ENCODE measurements around the gene PLEKHG3. TPM values are rescaled to one million over a fixed set of nuclear protein-coding genes. Genes with fewer than 3 reads are reported as not detected.

Gene PLEKHG3
- total and polyA plus RNA-seq, 8 donors: 33.3 to 60.7 (median 39.7) TPM

DNA sequence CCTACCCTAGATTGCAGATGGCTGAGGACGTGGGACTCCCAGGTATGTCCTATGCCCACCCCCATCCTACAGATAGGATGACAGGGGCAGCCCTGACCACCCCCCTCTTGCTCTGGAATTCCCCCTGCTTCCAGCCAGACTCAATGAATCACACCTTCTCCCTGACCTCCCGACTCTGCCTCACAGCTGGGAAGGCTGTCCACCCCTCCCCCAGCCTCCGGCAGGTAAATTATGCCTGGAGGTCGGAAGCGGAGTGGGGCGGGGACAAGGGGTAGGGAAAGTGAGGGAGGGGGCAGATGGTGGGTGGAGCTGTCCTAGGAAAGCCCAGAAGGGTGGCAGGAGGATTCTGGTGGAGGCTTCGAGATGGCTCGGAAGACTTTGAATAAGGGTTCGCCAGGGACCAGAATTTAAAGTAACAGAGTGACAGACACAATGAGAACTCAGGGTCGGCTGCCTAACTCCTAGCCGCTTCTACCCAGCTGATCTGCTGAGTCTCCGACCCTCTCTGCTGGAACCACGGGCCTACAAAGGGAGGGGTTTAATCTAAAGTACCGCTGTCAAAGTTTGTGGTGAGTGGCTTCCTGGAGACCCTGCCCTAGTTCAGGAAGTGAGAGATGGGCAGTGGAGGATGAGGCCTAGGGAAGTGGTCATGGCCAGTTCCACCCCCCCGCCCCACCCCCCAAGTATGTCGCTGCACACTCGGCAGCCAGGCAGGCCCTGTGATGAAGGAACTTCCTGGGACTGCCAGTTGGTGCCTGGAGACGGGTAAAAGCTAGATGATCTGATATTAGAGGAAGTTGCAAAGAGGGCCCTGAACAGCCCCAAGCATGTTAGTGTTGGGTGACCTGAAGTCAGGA lies 4.2 kb downstream of the PLEKHG3 start:
- Histone ChIP-seq H3K27ac (peak overlapping the region; percentile 36 to 94 (median 77)), H3K27me3 (no peaks in the 10 kb centered on the region), H3K36me3 (no peaks in the 10 kb centered on the region), H3K4me3 (peak overlapping the region in 2 of 4 donors; percentile 11 to 22), H3K4me1 (peaks cover 30 to 39% (median 30%) of the 10 kb centered on the region in 3 donors), H3K9me3 (no peaks in the 10 kb centered on the region)
- ATAC-seq (peak; percentile 18 to 37 (median 29)), FAIRE-seq (no peak), DNase-seq (peak in 5 of 6 donors; percentile 76 to 82 (median 77))
- TF ChIP-seq CTCF (IDR thresholded peaks at IDR 0.05): no peak
- intact Hi-C loops (cut with DNase I): no loop called here
- 13% methylated on average over 18 of the region's 18 CpGs for WGBS, 2 donors

- DNase-seq (peak in 1 of 6 donors; percentile 10), FAIRE-seq (no peak), ATAC-seq (no peak)
- H3K27me3 ChIP-seq: no peaks in the 10 kb centered on the region
- no peaks in the 10 kb centered on the region for H3K9me3 ChIP-seq
- TF ChIP-seq CTCF (IDR thresholded peaks at IDR 0.05): no peak
- peaks cover 30 to 38% (median 30%) of the 10 kb centered on the region in 3 donors for H3K4me1 ChIP-seq
- peak overlapping the region in 1 of 4 donors; percentile 22 for H3K4me3 ChIP-seq
- intact Hi-C loops (cut with DNase I): no loop called here
- peak overlapping the region; percentile 13 to 94 (median 77) for H3K27ac ChIP-seq
- no peaks in the 10 kb centered on the region for H3K36me3 ChIP-seq
- WGBS, 2 donors: 71 to 78% methylated on average over 5 of the region's 5 CpGs
Measured at GRCh38 chr14:64709126-64709525, 4.9 kb downstream of the PLEKHG3 start.

DNA sequence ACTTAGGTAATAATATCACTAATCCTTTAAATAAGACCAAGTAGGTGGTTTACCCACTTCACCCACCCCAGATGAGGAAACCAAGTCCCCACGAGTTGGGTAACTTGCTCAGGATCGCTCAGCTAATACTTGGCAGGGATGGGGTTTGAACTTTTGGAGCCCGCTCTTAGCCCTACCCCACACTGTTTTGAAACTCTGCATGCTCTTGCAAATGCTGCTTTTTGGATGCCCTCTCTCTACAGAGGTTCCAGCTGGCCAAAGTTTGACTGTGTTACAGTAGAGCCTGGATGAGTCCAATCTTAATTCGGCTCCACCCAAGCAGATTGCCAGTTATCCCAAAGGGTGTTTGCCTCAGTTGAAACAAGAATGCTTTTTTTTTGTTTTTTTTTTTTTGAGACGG lies 6.8 kb downstream of the PLEKHG3 start:
- H3K4me1 ChIP-seq: peaks cover 27 to 53% (median 28%) of the 10 kb centered on the region in 3 donors
- 75 to 77% methylated on average over 5 of the region's 5 CpGs for WGBS, 2 donors
- no peak overlapping the region for H3K4me3 ChIP-seq
- no peaks in the 10 kb centered on the region for H3K27me3 ChIP-seq
- DNase-seq: peak in 1 of 6 donors; percentile 5
- H3K36me3 ChIP-seq: no peaks in the 10 kb centered on the region
- ATAC-seq: no peak
- no peak for FAIRE-seq
- no peak for TF ChIP-seq CTCF (IDR thresholded peaks at IDR 0.05)
- peak overlapping the region in 1 of 4 donors; percentile 1 for H3K27ac ChIP-seq
- intact Hi-C loops (cut with DNase I): no loop called here
- no peaks in the 10 kb centered on the region for H3K9me3 ChIP-seq

DNA sequence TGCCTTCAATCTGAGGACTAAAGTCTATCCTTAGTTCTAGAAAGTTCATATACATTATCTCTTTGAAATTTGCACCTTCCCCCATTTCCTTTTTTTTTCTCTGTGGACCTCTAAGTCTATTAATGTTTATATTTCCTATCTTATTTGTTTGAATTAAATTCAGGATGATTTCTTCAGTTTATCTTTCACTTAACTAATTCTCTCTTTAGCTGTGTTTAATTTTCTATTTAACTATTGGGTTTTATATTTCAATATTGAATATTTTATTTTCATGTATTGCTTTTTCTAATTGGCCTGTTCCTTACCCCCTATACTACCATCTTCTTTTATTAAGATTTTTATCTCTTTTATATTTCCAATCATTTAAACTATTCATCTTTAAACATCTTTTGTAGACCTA lies 9.5 kb downstream of the PLEKHG3 start:
- Histone ChIP-seq H3K4me1 (peaks cover 22 to 51% (median 26%) of the 10 kb centered on the region in 3 donors), H3K9me3 (no peaks in the 10 kb centered on the region), H3K4me3 (no peak overlapping the region), H3K27ac (no peak overlapping the region), H3K36me3 (no peaks in the 10 kb centered on the region), H3K27me3 (no peaks in the 10 kb centered on the region)
- DNase-seq (no peak), FAIRE-seq (no peak), ATAC-seq (no peak)
- intact Hi-C loops (cut with DNase I): no loop called here
- TF ChIP-seq CTCF (IDR thresholded peaks at IDR 0.05): no peak

All from pancreas (tissue), 10 donors.